ENCODE results near the gene KCNG2.

DNA sequence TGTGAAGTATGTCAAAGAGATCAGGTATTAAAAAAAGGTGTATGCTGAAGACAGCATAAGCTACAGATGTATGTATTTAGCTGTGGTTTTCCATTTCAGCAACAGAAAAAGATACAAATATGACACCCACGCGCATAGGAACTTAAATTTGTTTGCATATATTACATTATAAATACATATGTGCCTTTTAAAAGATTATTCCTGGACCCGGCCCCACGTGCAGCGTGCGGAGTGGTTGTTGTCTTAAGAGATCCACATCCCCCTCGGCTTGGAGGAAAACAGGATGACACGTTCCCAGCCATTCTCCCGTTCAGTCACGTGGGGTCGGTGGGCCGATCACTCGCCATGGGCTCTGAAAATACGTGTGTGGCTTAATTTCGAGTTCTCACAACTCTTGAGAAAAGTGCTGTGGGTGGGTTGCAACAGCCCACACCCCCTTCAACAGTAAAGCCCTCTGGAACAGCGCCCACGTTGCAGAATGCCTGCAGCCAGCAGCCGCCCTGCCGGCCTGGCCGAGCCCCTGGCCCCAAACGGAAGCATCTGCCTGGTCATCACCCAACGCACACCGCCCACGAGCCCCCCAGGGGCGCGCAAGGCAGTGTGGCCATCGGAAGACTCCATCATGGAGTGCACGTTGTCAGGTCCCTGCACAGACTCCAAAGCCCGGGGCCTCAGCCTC lies 18.6 kb upstream of the KCNG2 start:
- TF ChIP-seq, protein P1, sequence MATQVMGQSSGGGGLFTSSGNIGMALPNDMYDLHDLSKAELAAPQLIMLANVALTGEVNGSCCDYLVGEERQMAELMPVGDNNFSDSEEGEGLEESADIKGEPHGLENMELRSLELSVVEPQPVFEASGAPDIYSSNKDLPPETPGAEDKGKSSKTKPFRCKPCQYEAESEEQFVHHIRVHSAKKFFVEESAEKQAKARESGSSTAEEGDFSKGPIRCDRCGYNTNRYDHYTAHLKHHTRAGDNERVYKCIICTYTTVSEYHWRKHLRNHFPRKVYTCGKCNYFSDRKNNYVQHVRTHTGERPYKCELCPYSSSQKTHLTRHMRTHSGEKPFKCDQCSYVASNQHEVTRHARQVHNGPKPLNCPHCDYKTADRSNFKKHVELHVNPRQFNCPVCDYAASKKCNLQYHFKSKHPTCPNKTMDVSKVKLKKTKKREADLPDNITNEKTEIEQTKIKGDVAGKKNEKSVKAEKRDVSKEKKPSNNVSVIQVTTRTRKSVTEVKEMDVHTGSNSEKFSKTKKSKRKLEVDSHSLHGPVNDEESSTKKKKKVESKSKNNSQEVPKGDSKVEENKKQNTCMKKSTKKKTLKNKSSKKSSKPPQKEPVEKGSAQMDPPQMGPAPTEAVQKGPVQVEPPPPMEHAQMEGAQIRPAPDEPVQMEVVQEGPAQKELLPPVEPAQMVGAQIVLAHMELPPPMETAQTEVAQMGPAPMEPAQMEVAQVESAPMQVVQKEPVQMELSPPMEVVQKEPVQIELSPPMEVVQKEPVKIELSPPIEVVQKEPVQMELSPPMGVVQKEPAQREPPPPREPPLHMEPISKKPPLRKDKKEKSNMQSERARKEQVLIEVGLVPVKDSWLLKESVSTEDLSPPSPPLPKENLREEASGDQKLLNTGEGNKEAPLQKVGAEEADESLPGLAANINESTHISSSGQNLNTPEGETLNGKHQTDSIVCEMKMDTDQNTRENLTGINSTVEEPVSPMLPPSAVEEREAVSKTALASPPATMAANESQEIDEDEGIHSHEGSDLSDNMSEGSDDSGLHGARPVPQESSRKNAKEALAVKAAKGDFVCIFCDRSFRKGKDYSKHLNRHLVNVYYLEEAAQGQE (IDR thresholded peaks at IDR 0.05) = no peak
- TF ChIP-seq CTCF (IDR thresholded peaks at IDR 0.05; ENCODE audit: low read depth, low read length, missing input control) (no peak), FOXA1 (IDR thresholded peaks at IDR 0.05) (no peak), JUND (IDR thresholded peaks at IDR 0.05) (no peak)
- TF ChIP-seq, protein P2, sequence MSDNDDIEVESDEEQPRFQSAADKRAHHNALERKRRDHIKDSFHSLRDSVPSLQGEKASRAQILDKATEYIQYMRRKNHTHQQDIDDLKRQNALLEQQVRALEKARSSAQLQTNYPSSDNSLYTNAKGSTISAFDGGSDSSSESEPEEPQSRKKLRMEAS (IDR thresholded peaks at IDR 0.05) = no peak

Data from liver (tissue), 3 donors.